Neuronal stem cell (in vitro differentiated cells): ENCODE data around the gene TUB.
A peak's percentile ranks its signal among the peaks of the same experiment; 100 is the strongest.

Experiments used
- DNase-seq: peaks from one replicate; pipeline ENCODE4 v3.0.0-alpha.2; 2013; ENCODE audit warnings: low spot score
- H2AFZ ChIP-seq: one replicate; pipeline ENCODE4 v1.6.1; 2013; ENCODE audit warnings: mild to moderate bottlenecking, low read length, inconsistent platforms
- H2AK5ac ChIP-seq: 2 replicates; pipeline ENCODE4 v1.6.1; 2013; ENCODE audit warnings: low read depth, mild to moderate bottlenecking, inconsistent platforms, low read length, moderate library complexity, mixed read lengths
- H2BK120ac ChIP-seq: 2 replicates; pipeline ENCODE4 v1.6.1; 2013; ENCODE audit warnings: low read depth, mild to moderate bottlenecking, inconsistent platforms, low read length, moderate library complexity, mixed read lengths
- H2BK12ac ChIP-seq: one replicate; pipeline ENCODE4 v1.6.1; 2013; ENCODE audit warnings: low read length, inconsistent platforms
- H2BK15ac ChIP-seq: 2 replicates; pipeline ENCODE4 v1.6.1; 2013; ENCODE audit warnings: mild to moderate bottlenecking, low read length, inconsistent platforms, mixed read lengths
- H2BK5ac ChIP-seq: one replicate; pipeline ENCODE4 v1.6.1; 2013; ENCODE audit warnings: inconsistent platforms, mild to moderate bottlenecking, low read length, moderate library complexity
- H3K14ac ChIP-seq: one replicate; pipeline ENCODE4 v1.6.1; 2013; ENCODE audit warnings: low read length, inconsistent platforms
- H3K18ac ChIP-seq: 2 replicates; pipeline ENCODE4 v1.6.1; 2013; ENCODE audit warnings: low read length, inconsistent platforms
- H3K23ac ChIP-seq: 2 replicates; pipeline ENCODE4 v1.6.1; 2013; ENCODE audit warnings: low read depth, mild to moderate bottlenecking, mixed read lengths, low read length, inconsistent platforms; ENCODE audit not compliant: poor library complexity
- H3K27ac ChIP-seq: replicated peaks from 3 replicates; pipeline ENCODE4 v1.5.1; 2013; ENCODE audit warnings: low read length, inconsistent platforms
- H3K27me3 ChIP-seq, 3 experiments: 2 replicates each; pipeline ENCODE4 v1.6.1; 2013; ENCODE audit warnings: low read length in 3 of 3, mild to moderate bottlenecking in 2 of 3, inconsistent platforms in 1 of 3, low read depth in 1 of 3, mixed read lengths in 1 of 3, moderate library complexity in 1 of 3; ENCODE audit not compliant: control insufficient read depth in 3 of 3, insufficient read depth in 3 of 3
- H3K36me3 ChIP-seq, 2 donors: replicated peaks in 1 of 2; 2 replicates each; pipeline ENCODE4 v1.6.1; 2013; ENCODE audit warnings: low read length in 2 of 2; ENCODE audit not compliant: control insufficient read depth in 2 of 2, insufficient read depth in 2 of 2
- H3K4ac ChIP-seq: 2 replicates; pipeline ENCODE4 v1.6.1; 2013; ENCODE audit warnings: inconsistent platforms, mild to moderate bottlenecking, low read length, moderate library complexity
- H3K4me1 ChIP-seq, 2 donors: 1 replicate in 1 of 2; 2 replicates in 1 of 2; pipeline ENCODE4 v1.6.1; 2013; ENCODE audit warnings: low read length in 2 of 2, low read depth in 1 of 2; ENCODE audit not compliant: control insufficient read depth in 2 of 2, insufficient read depth in 1 of 2
- H3K4me2 ChIP-seq: one replicate; pipeline ENCODE4 v1.6.1; 2013; ENCODE audit warnings: mild to moderate bottlenecking, low read length, inconsistent platforms; ENCODE audit not compliant: insufficient read depth, poor library complexity, severe bottlenecking
- H3K4me3 ChIP-seq, 2 donors: 2 replicates each; pipeline ENCODE4 v1.5.1; 2013; ENCODE audit warnings: low read length in 2 of 2, mild to moderate bottlenecking in 2 of 2, inconsistent platforms in 1 of 2, moderate library complexity in 1 of 2
- H3K79me1 ChIP-seq: one replicate; pipeline ENCODE4 v1.6.1; 2013; ENCODE audit warnings: low read depth, mild to moderate bottlenecking, inconsistent platforms, low read length, moderate library complexity
- H3K9ac ChIP-seq: one replicate; pipeline ENCODE4 v1.6.1; 2013; ENCODE audit warnings: mild to moderate bottlenecking, low read depth, low read length, inconsistent platforms; ENCODE audit not compliant: poor library complexity
- H3K9me3 ChIP-seq, 2 donors: replicated peaks in 1 of 2; 2 replicates each; pipeline versions ENCODE3 to v1.6.1; 2013; ENCODE audit warnings: low read length in 2 of 2, mild to moderate bottlenecking in 2 of 2, inconsistent platforms in 1 of 2, low read depth in 1 of 2, mixed read lengths in 1 of 2, moderate library complexity in 1 of 2; ENCODE audit not compliant: control insufficient read depth in 2 of 2, insufficient read depth in 1 of 2
- H4K8ac ChIP-seq: one replicate; pipeline ENCODE4 v1.6.1; 2013; ENCODE audit warnings: low read depth, mild to moderate bottlenecking, inconsistent platforms, low read length, moderate library complexity
- H4K91ac ChIP-seq: one replicate; pipeline ENCODE4 v1.6.1; 2013; ENCODE audit warnings: low read length, low read depth, mild to moderate bottlenecking, inconsistent platforms; ENCODE audit not compliant: poor library complexity
- whole genome bisulfite sequencing, 2 donors: extraction: QIAGEN DNeasy Blood & Tissue Kit; methylation state at CpG; one replicate each; pipeline ENCODE4 v1.1.7; 2013; ENCODE audit warnings: missing lambda C conversion rate in 2 of 2, mixed read lengths in 1 of 2; ENCODE audit not compliant: insufficient read length in 2 of 2, insufficient replicate concordance in 1 of 2; ENCODE audit errors: extremely low coverage in 2 of 2; 5-methylcytosine and 5-hydroxymethylcytosine counted together

TUB gene

GRCh38 chr11:8060801-8061554 is 20.0 kb upstream of the TUB start:
- Histone ChIP-seq H2BK5ac (peak overlapping the region; percentile 67), H3K27ac (no peak overlapping the region), H3K4me1 (peaks cover 0 to 2% of the 10 kb centered on the region in 2 donors), H3K9me3 (no peaks in the 10 kb centered on the region), H3K9ac (peak overlapping the region; percentile 83), H3K79me1 (peaks cover 2% of the 10 kb centered on the region), H3K4ac (no peak overlapping the region), H3K18ac (peak overlapping the region; percentile 71), H3K4me2 (no peak overlapping the region), H4K91ac (no peak overlapping the region), H3K27me3 (peaks cover 0 to 34% (median 0%) of the 10 kb centered on the region in 3 experiments), H3K14ac (peak overlapping the region; percentile 14), H2BK120ac (no peak overlapping the region), H2BK15ac (peak overlapping the region; percentile 47), H2AFZ (no peak overlapping the region), H2BK12ac (peak overlapping the region; percentile 86), H3K36me3 (no peaks in the 10 kb centered on the region), H4K8ac (peak overlapping the region; percentile 55), H2AK5ac (peak overlapping the region; percentile 76), H3K4me3 (no peak overlapping the region), H3K23ac (peak overlapping the region; percentile 77)
- no CpG with 5 or more reads among the region's 12 CpGs for WGBS, 2 donors
- DNase-seq: no peak

GRCh38 chr11:8061555-8062428 is 19.2 kb upstream of the TUB start:
- no peak for DNase-seq
- Histone ChIP-seq H3K23ac (no peak overlapping the region), H3K27me3 (peaks cover 0 to 40% (median 0%) of the 10 kb centered on the region in 3 experiments), H2BK15ac (peak overlapping the region; percentile 47), H3K4me3 (no peak overlapping the region), H3K27ac (no peak overlapping the region), H2BK5ac (peak overlapping the region; percentile 30), H3K79me1 (peaks cover 2% of the 10 kb centered on the region), H2AFZ (no peak overlapping the region), H2AK5ac (peak overlapping the region; percentile 76), H3K9me3 (no peaks in the 10 kb centered on the region), H3K14ac (peak overlapping the region; percentile 14), H3K36me3 (no peaks in the 10 kb centered on the region), H3K18ac (peak overlapping the region; percentile 7), H3K4me1 (peaks cover 0 to 4% of the 10 kb centered on the region in 2 donors), H4K91ac (no peak overlapping the region), H2BK12ac (no peak overlapping the region), H3K4me2 (no peak overlapping the region), H3K4ac (no peak overlapping the region), H4K8ac (no peak overlapping the region), H3K9ac (no peak overlapping the region), H2BK120ac (no peak overlapping the region)
- WGBS, 2 donors: no CpG with 5 or more reads among the region's 22 CpGs

- Histone ChIP-seq H3K14ac (no peak overlapping the region), H3K79me1 (peaks cover 2% of the 10 kb centered on the region), H3K27me3 (peaks cover 0 to 41% (median 0%) of the 10 kb centered on the region in 3 experiments), H2BK12ac (no peak overlapping the region), H3K9me3 (no peaks in the 10 kb centered on the region), H3K36me3 (no peaks in the 10 kb centered on the region), H4K91ac (no peak overlapping the region), H3K23ac (no peak overlapping the region), H3K4me1 (peaks cover 0 to 4% of the 10 kb centered on the region in 2 donors), H2AFZ (no peak overlapping the region), H2BK15ac (no peak overlapping the region), H2AK5ac (no peak overlapping the region), H3K4ac (no peak overlapping the region), H3K4me3 (no peak overlapping the region), H3K9ac (no peak overlapping the region), H2BK5ac (no peak overlapping the region), H3K27ac (no peak overlapping the region), H2BK120ac (no peak overlapping the region), H4K8ac (no peak overlapping the region), H3K4me2 (no peak overlapping the region), H3K18ac (no peak overlapping the region)
- DNase-seq: no peak
- WGBS, 2 donors: no CpG with 5 or more reads among the region's 13 CpGs
Measured at GRCh38 chr11:8062781-8063257, 18.2 kb upstream of the TUB start.

GRCh38 chr11:8063324-8063723 is 17.7 kb upstream of the TUB start:
- H2AFZ ChIP-seq: no peak overlapping the region
- peaks cover 2% of the 10 kb centered on the region for H3K79me1 ChIP-seq
- no peak overlapping the region for H2AK5ac ChIP-seq
- no peak overlapping the region for H2BK15ac ChIP-seq
- H2BK12ac ChIP-seq: no peak overlapping the region
- no peak overlapping the region for H3K4ac ChIP-seq
- H2BK5ac ChIP-seq: no peak overlapping the region
- H3K27me3 ChIP-seq: peaks cover 0 to 40% (median 0%) of the 10 kb centered on the region in 3 experiments
- no peak for DNase-seq
- H3K23ac ChIP-seq: no peak overlapping the region
- no peak overlapping the region for H3K14ac ChIP-seq
- H3K4me2 ChIP-seq: no peak overlapping the region
- no CpG with 5 or more reads among the region's 7 CpGs for WGBS, 2 donors
- no peak overlapping the region for H2BK120ac ChIP-seq
- H4K8ac ChIP-seq: no peak overlapping the region
- no peak overlapping the region for H4K91ac ChIP-seq
- H3K9me3 ChIP-seq: no peaks in the 10 kb centered on the region
- H3K4me1 ChIP-seq: peaks cover 3 to 4% of the 10 kb centered on the region in 2 donors
- no peak overlapping the region for H3K27ac ChIP-seq
- H3K18ac ChIP-seq: no peak overlapping the region
- no peak overlapping the region for H3K9ac ChIP-seq
- no peak overlapping the region for H3K4me3 ChIP-seq
- H3K36me3 ChIP-seq: no peaks in the 10 kb centered on the region
